Measurements from ENCODE around the gene SKOR1.

The SKOR1 gene

GRCh38 chr15:67805008-67805665 lies 20.2 kb upstream of the SKOR1 start:
- Histone ChIP-seq H3K36me3 (peaks cover 13 to 62% (median 24%) of the 10 kb centered on the region in 3 donors), H3K4me1 (no peaks in the 10 kb centered on the region), H3K4me3 (no peak overlapping the region), H3K27me3 (peaks cover 0 to 6% of the 10 kb centered on the region in 2 donors), H3K9me3 (no peaks in the 10 kb centered on the region), H3K27ac (no peak overlapping the region)
- intact Hi-C loops (cut with DNase I; ENCODE audit: low total_unique reads), result no loop called here
- DNase-seq, result no peak
- TF ChIP-seq, protein P1, sequence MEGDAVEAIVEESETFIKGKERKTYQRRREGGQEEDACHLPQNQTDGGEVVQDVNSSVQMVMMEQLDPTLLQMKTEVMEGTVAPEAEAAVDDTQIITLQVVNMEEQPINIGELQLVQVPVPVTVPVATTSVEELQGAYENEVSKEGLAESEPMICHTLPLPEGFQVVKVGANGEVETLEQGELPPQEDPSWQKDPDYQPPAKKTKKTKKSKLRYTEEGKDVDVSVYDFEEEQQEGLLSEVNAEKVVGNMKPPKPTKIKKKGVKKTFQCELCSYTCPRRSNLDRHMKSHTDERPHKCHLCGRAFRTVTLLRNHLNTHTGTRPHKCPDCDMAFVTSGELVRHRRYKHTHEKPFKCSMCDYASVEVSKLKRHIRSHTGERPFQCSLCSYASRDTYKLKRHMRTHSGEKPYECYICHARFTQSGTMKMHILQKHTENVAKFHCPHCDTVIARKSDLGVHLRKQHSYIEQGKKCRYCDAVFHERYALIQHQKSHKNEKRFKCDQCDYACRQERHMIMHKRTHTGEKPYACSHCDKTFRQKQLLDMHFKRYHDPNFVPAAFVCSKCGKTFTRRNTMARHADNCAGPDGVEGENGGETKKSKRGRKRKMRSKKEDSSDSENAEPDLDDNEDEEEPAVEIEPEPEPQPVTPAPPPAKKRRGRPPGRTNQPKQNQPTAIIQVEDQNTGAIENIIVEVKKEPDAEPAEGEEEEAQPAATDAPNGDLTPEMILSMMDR (IDR thresholded peaks at IDR 0.05), result no peak

DNA sequence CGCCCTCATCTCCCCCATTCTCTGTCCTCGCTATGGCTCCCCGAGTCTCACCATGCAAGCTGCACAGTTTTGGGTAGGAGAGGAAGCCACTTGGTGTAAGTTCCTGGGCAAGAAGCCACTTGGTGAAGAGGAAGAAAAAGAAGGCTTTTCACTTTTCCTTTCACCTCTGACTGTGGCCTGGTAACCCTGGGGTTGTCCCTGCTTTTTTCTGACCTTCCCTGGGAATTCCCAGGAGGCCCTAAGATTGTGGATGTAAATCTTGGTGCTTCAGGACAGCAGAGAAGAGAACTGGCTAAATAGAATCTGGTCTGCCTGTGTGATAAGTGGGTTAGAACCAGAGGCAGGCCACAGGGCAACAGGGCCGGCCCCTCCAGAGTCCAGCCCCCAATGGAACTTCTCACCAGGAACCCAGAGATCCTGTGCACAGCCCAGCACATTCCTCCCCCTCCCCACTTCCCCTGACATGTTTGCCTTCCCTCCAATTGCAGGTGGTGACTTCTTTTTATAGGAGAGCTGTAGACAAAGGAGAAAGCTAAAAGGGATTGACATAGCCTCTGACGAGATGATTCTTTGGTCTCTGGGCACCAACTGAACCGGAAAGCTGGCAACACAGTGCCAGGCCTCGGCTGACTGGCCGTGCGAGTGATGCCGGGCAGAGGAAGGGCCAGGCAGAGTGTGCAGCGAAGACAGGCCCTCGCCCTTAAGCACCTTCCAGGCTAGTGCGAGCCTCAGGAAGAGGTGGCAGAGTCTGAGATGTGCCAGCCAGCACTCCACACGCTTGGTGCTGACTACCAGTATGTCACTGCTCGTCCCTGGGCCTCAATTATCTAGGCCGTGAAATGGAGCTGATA lies 19.4 kb upstream of the SKOR1 start:
- H3K27ac ChIP-seq, result no peak overlapping the region

GRCh38 chr15:67806536-67806935 lies 18.8 kb upstream of the SKOR1 start:
- TF ChIP-seq, protein P1 (IDR thresholded peaks at IDR 0.05), result no peak
- H3K36me3 ChIP-seq, result peaks cover 13 to 62% (median 24%) of the 10 kb centered on the region in 3 donors
- H3K9me3 ChIP-seq, result no peaks in the 10 kb centered on the region
- peaks cover 0 to 6% of the 10 kb centered on the region in 2 donors for H3K27me3 ChIP-seq
- no peaks in the 10 kb centered on the region for H3K4me1 ChIP-seq
- no peak overlapping the region for H3K4me3 ChIP-seq
- intact Hi-C loops (cut with DNase I; ENCODE audit: low total_unique reads), result no loop called here
- no peak overlapping the region for H3K27ac ChIP-seq
- DNase-seq, result no peak

More for the DNA sequence above, 19.4 kb upstream of the SKOR1 start:
- Histone ChIP-seq H3K36me3 (peaks cover 13 to 62% (median 24%) of the 10 kb centered on the region in 3 donors), H3K27me3 (peaks cover 0 to 6% of the 10 kb centered on the region in 2 donors), H3K4me3 (no peak overlapping the region), H3K4me1 (no peaks in the 10 kb centered on the region), H3K9me3 (no peaks in the 10 kb centered on the region)
- no peak for DNase-seq
- TF ChIP-seq, protein P1 (IDR thresholded peaks at IDR 0.05), result no peak
- intact Hi-C loops (cut with DNase I; ENCODE audit: low total_unique reads), result no loop called here

DNA sequence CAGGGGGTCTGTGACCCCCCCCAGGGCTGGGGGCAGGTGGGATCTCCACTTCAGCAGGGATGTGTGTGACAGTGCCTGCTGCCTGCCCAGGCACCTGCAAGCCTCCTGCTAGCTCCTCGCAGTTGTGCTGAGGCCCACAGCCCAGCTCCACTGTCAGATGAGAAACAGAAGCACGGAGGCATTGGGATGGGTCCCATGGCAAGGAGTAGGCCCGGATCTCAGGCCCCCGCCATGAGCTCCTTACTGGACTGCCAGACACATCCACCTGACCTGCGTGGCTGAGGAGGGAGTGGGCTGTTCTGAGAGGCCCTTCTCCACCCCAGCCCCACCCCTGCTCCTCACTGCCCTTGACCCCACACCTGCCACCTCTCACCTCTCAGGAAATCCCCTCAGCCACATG lies 18.2 kb upstream of the SKOR1 start:
- Histone ChIP-seq H3K9me3 (no peaks in the 10 kb centered on the region), H3K4me3 (no peak overlapping the region), H3K27me3 (peaks cover 0 to 6% of the 10 kb centered on the region in 2 donors), H3K36me3 (peaks cover 13 to 62% (median 24%) of the 10 kb centered on the region in 3 donors), H3K4me1 (no peaks in the 10 kb centered on the region), H3K27ac (no peak overlapping the region)
- DNase-seq, result no peak
- TF ChIP-seq, protein P1 (IDR thresholded peaks at IDR 0.05), result no peak
- intact Hi-C loops (cut with DNase I; ENCODE audit: low total_unique reads), result no loop called here

- TF ChIP-seq, protein P1 (IDR thresholded peaks at IDR 0.05), result no peak
- no peaks in the 10 kb centered on the region for H3K4me1 ChIP-seq
- H3K36me3 ChIP-seq, result peaks cover 13 to 57% (median 24%) of the 10 kb centered on the region in 3 donors
- intact Hi-C loops (cut with DNase I; ENCODE audit: low total_unique reads), result no loop called here
- no peak overlapping the region for H3K27ac ChIP-seq
- H3K9me3 ChIP-seq, result no peaks in the 10 kb centered on the region
- H3K4me3 ChIP-seq, result no peak overlapping the region
- DNase-seq, result no peak
- peaks cover 0 to 3% of the 10 kb centered on the region in 2 donors for H3K27me3 ChIP-seq
Measured at GRCh38 chr15:67807836-67808235, 17.5 kb upstream of the SKOR1 start.

Data from tibial artery (tissue), 4 donors.